D721Med (cell line): ENCODE data around the gene CASP2.

Experiments
- DNase-seq: peaks from one replicate; pipeline ENCODE4 v3.0.0; 2011; ENCODE audit warnings: low spot score; ENCODE audit not compliant: insufficient read length
- FAIRE-seq: peaks from 2 replicates; lab custom pipeline; 2011; peaks lifted over from hg19 to GRCh38; lab: Jason Lieb, UNC
- TF ChIP-seq, protein P1 (sequence below): IDR thresholded peaks from 2 replicates; pipeline ENCODE4 v1.5.1; 2012; ENCODE audit warnings: mild to moderate bottlenecking, control low read depth; ENCODE audit not compliant: insufficient read depth; ENCODE audit errors: missing control alignments

CASP2 gene

DNA sequence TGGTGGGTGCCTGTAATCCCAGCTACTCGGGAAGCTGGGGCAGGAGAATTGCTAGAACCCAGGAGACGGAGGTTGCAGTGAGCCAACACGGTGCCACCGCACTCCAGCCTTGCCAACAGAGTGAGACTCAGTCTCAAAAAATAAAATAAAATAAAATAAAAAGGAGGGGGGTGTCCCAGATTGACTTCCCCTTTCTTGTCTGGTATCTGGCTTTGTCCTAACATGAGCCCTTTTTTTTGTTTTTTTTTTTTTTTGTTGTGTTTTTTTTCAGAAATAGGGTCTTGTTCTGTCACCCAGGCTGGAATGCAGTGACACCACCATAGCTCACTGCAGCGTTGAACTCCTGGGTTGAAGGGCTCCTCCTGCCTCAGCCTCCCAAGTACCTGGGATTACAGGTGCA, 4.7 kb downstream of the CASP2 start:
- FAIRE-seq (no peak), DNase-seq (no peak)
- TF ChIP-seq, protein P1, sequence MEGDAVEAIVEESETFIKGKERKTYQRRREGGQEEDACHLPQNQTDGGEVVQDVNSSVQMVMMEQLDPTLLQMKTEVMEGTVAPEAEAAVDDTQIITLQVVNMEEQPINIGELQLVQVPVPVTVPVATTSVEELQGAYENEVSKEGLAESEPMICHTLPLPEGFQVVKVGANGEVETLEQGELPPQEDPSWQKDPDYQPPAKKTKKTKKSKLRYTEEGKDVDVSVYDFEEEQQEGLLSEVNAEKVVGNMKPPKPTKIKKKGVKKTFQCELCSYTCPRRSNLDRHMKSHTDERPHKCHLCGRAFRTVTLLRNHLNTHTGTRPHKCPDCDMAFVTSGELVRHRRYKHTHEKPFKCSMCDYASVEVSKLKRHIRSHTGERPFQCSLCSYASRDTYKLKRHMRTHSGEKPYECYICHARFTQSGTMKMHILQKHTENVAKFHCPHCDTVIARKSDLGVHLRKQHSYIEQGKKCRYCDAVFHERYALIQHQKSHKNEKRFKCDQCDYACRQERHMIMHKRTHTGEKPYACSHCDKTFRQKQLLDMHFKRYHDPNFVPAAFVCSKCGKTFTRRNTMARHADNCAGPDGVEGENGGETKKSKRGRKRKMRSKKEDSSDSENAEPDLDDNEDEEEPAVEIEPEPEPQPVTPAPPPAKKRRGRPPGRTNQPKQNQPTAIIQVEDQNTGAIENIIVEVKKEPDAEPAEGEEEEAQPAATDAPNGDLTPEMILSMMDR, result no peak

DNA sequence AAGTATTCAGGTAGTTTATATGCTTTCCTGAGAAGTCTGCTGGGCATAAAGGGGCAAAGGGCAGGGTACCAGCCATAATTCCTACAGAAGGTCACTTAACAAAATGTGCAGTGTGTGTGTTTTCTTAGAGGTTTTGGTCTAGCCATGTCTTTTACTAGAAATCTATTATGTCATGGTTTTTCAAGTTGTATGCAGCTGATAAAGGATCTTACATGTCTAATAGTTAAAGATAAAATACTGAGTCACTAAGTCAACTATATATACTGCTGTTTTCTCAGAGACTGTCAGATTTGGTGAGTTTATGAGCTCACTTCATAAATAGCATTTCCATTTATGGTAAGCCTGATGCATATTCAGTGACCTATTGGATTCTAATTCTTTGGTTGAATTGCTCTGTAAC, 7.7 kb downstream of the CASP2 start:
- no peak for FAIRE-seq

DNA sequence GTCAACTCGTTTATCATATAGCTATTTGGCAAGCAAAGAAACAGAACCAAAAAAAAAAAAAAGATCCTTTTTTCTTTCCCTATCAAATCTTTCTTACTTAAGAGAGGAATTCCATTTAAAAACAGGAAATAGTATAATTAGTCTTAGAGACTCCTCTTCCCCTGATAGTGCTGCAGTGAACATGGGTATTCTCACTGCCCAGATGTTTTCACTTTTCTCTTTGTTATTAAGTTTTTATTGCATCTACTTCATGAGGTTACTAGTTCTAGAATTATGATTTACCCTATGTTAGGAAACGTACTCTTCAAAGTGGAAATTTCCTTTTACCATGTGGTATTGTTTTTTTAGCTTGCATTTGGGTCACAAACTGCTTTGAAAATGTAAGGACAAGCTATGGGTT, 8.5 kb downstream of the CASP2 start:
- no peak for DNase-seq
- no peak for FAIRE-seq
- TF ChIP-seq, protein P1, result no peak

More for the DNA sequence above, 7.7 kb downstream of the CASP2 start:
- no peak for DNase-seq
- TF ChIP-seq, protein P1, result no peak

DNA sequence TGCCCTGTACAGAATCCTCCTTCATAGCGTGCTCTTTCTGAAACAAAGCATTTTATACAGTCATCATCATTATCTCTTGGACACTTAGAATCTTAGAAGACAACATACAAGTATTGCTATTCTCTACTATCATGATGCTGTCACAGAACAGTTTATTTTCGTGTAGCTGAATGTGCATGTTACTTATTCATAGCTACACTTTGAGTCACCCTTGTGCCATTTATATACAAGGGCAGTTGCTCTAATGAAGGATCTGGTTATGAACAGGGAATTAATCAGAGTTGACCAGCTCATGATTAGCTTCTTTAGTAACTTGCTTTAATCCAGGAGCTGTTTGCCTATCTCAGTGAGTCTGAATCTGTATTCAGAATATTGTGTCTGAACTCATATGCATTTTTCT, 11.2 kb downstream of the CASP2 start:
- DNase-seq (no peak), FAIRE-seq (no peak)
- TF ChIP-seq, protein P1, result no peak

DNA sequence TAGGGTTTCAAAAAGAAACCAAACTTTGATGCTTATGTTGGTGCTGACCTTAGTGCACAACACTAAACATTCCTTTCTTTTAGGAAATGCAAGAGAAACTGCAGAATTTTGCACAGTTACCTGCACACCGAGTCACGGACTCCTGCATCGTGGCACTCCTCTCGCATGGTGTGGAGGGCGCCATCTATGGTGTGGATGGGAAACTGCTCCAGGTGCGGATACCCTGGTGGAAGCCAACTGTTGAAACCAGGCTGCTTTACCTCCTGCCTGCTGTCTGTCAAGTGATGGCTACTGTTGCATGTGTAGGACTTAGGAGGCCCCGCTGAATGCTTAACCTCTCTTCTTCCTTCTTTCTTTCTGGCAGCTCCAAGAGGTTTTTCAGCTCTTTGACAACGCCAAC, 11.7 kb downstream of the CASP2 start:
- TF ChIP-seq, protein P1, result peak; percentile 72
- DNase-seq, result no peak
- FAIRE-seq, result no peak

DNA sequence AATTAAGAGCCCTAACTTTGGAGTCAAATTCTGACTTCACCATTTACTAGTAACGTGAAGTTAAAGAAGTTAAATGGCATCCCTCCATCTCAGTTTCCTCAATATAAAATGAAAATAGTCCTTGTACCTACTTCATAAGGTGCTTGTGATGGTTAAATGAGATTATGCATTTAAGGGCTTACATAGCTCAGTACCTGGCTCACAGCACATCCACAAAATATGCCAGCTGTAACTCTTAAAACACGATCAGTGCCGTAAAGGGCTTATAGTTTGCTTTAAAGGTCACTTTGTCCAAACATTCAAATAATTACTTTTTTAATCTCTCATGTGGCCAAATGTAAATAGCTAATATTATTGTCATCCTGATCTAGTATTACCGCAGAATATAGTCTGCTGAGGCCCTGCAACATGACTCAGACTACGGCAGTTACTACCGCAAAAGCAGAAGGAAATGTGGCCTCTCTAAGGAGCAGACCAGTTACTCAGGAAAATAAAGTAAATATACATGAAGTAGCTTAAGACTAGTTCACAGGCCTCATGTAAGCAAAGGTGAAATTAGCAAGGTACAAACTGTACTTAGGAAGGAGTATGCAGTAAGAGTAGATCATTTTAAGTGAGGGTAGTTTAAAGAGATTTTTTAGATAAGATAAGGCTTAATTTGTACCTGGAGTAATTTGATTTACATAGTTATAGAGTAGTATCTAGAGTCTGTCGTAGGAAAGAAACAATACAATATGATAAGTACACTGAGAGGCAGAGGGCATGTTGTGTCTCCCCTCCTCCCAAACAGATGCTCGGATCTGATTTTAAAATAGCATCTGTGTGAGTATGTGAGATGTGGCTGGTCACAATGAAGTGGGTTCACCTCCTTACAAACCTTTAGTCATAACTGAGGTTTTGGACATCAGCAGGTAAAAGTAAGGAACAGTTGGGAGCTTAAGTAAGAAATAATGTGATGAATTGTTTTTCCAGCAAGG, 13.1 kb downstream of the CASP2 start:
- no peak for FAIRE-seq
- no peak for DNase-seq
- TF ChIP-seq, protein P1, result no peak

DNA sequence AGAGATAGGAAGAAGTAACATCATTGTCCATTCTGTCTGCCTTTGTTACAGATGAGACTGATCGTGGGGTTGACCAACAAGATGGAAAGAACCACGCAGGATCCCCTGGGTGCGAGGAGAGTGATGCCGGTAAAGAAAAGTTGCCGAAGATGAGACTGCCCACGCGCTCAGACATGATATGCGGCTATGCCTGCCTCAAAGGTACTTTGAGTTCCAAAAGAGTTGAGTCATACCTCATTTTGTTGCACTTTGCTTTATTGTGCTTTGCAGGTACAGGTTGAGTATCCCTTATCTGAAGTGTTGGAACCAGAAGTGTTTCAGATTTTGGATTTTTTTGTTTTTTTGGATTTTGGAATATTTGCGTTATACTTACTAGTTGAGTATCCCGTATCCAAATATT, 15.6 kb downstream of the CASP2 start:
- no peak for DNase-seq
- no peak for FAIRE-seq
- TF ChIP-seq, protein P1, result no peak
